Ectodermal cell (in vitro differentiated cells): Measurements from ENCODE around the gene KIAA0753.
"Not testable (repeated sequence)": the region's sequence is repeated elsewhere in the genome, so short reads cannot be mapped to it uniquely, and the experiment has no call there.

ENCODE experiments used
- H3K27ac ChIP-seq: 2 replicates; pipeline ENCODE4 v1.7.0; 2013; ENCODE audit warnings: mild to moderate bottlenecking, low read depth, low read length; ENCODE audit not compliant: insufficient read depth, poor library complexity, severe bottlenecking
- H3K27me3 ChIP-seq: 2 replicates; pipeline ENCODE4 v1.7.0; 2013; ENCODE audit warnings: mild to moderate bottlenecking, low read length; ENCODE audit not compliant: insufficient read depth, control insufficient read depth, poor library complexity, severe bottlenecking
- H3K36me3 ChIP-seq: one replicate; pipeline ENCODE4 v1.7.0; 2013; ENCODE audit warnings: low read length; ENCODE audit not compliant: control insufficient read depth, insufficient read depth
- H3K4me1 ChIP-seq: one replicate; pipeline ENCODE4 v1.7.0; 2013; ENCODE audit warnings: low read length; ENCODE audit not compliant: control insufficient read depth, insufficient read depth
- H3K4me3 ChIP-seq: 2 replicates; pipeline ENCODE4 v1.7.0; 2013; ENCODE audit warnings: low read depth, low read length, control low read depth; ENCODE audit not compliant: insufficient read depth
- H3K9me3 ChIP-seq: 2 replicates; pipeline ENCODE4 v1.7.0; 2013; ENCODE audit warnings: mild to moderate bottlenecking, low read length, moderate library complexity; ENCODE audit not compliant: control insufficient read depth
- WGBS, 2 experiments: methylation state at CpG; one replicate each; pipeline ENCODE4 v1.1.7; 2013; ENCODE audit warnings: missing lambda C conversion rate in 2 of 2; 5-methylcytosine and 5-hydroxymethylcytosine counted together

KIAA0753 gene

DNA sequence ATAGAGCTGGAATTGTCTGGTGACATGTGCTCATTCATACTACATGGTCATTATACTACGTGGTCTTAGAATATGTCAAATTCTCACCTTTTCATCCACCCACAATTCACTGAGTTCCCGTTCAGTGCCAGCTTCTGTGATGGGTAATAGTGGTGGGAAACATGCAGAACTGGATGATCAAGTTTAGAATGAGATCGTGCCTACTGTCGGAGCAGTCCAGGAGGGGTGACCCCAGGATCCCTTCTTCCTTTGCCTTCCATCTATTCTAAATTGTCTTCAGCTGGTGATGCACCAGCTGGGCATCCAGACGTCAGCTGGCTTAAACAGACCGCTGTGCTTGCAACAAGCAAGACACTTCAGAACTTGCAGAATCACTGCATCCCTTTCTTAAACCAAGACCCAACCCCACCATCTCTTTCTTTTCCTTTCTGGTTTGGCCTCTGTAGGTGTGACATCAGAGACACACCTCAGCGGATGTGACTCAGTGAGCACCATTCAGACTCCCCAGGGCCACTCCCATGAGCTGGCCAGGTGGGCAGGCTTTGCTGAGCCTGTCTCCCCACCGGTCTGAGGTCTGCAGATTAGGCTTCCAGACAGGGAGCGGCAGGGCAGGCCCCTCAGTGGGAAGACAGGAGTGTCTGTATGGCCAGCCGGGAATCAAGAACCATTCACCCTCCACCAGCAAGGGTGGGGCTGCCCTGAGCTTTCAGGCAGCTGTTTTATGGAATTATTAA is 29.1 kb upstream of the KIAA0753 start:
- no peak overlapping the region for H3K4me3 ChIP-seq
- H3K27me3 ChIP-seq, result no peaks in the 10 kb centered on the region
- H3K9me3 ChIP-seq, result no peaks in the 10 kb centered on the region
- H3K4me1 ChIP-seq, result no peaks in the 10 kb centered on the region
- no peaks in the 10 kb centered on the region for H3K36me3 ChIP-seq
- WGBS, 2 experiments, result 86 to 88% methylated on average over 10 of the region's 10 CpGs
- H3K27ac ChIP-seq, result no peak overlapping the region

DNA sequence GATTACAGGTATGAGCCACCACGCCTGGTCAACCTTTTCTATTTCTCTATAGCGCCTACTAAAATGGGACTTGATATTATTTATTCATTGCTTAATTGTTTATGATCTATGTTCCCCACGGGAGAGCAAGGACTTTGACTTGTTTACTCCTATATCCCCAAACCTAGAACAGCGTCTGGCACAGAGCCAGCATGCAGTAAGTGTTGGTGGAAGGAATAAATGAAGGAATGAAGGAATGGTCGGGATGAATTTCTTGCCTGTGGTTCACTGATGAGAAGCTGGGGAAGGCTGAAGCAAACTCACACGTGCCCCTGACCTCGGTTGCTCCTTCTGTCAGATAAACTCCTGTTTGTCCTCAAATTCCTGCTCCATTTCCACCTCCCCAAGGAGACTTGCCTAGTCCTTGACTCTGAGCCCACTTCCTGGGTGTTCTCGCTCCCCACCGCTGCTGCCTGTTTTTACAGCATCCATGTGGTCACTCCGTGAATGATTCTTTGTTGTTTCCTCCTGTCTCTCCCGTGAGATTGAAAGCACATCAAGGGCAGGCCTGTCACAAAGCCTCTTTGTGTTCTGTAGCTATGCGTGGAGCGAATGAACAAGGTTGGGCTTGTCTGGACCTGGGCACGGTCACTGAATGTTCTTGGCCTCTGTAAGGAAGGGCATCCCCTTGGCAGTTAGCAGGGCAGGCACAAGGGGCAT is 28.4 kb upstream of the KIAA0753 start:
- Histone ChIP-seq H3K9me3 (no peaks in the 10 kb centered on the region), H3K27ac (no peak overlapping the region), H3K4me1 (no peaks in the 10 kb centered on the region), H3K27me3 (no peaks in the 10 kb centered on the region), H3K36me3 (no peaks in the 10 kb centered on the region), H3K4me3 (no peak overlapping the region)
- WGBS, 2 experiments, result 92 to 93% methylated on average over 12 to 14 of the region's 14 CpGs

DNA sequence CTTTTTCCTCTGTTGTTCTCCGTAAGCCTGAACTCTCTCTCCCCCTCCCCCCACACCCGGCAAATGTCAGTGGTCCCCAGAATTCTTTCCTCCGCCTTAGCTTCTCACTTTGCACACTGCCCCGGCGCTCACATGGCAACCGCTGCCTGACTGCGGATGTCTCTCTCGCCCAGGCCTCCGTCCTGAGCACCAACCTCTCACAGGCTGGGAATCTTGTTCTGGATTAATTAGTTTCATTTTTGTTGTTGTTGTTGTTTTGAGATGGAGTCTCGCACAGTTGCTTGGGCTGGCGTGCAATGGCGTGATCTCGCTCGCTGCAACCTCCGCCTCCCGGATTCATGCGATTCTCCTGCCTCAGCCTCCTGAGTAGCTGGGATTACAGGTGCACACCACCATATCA is 27.7 kb upstream of the KIAA0753 start:
- no peaks in the 10 kb centered on the region for H3K27me3 ChIP-seq
- no peaks in the 10 kb centered on the region for H3K36me3 ChIP-seq
- 92 to 94% methylated on average over 17 of the region's 17 CpGs for WGBS, 2 experiments
- no peaks in the 10 kb centered on the region for H3K9me3 ChIP-seq
- H3K27ac ChIP-seq, result no peak overlapping the region
- H3K4me3 ChIP-seq, result no peak overlapping the region
- H3K4me1 ChIP-seq, result no peaks in the 10 kb centered on the region

DNA sequence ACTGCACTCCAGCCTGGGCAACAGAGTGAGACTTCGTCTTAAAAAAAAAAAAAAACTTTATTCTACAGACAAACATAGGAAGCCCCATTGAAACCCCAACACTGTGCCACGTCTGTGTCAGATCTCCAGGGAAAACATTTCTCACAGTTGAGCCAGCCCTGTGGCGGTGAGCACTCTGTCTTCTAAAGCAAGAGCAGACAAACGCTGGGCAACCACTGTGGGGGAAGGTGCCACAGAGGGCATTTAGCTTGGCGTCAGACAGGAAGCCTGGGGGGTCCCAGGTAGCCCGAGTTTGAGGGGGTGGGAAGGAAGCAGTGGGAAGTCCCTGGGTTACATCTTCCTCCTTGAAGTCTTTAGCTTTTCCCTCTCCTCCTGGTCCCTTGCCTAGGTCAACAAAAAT is 27.0 kb upstream of the KIAA0753 start:
- Histone ChIP-seq H3K4me3 (no peak overlapping the region), H3K4me1 (no peaks in the 10 kb centered on the region), H3K9me3 (no peaks in the 10 kb centered on the region), H3K27me3 (no peaks in the 10 kb centered on the region), H3K27ac (no peak overlapping the region), H3K36me3 (no peaks in the 10 kb centered on the region)
- WGBS, 2 experiments, result 85 to 87% methylated on average over 6 of the region's 6 CpGs

DNA sequence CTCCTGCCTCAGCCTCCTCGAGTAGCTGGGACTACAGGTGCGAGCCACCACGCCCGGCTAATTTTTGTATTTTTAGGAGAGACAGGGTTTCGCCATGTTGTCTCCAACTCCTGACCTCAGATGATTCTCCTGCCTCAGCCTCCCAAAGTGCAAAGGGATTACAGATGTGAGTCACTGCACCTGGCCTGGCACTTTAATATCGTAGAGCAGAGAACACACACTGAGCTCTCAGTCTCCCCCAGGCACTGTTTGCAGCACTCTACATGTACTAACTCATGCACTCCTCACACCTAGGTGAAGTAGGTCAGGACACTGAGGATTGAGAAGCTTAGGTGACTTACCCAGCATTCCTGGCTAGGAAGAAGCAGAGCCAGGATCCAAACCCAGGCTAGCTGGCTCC is 26.0 kb upstream of the KIAA0753 start:
- Histone ChIP-seq H3K27me3 (peaks cover 2% of the 10 kb centered on the region), H3K27ac (no peak overlapping the region), H3K4me1 (no peaks in the 10 kb centered on the region), H3K36me3 (no peaks in the 10 kb centered on the region), H3K4me3 (no peak overlapping the region), H3K9me3 (no peaks in the 10 kb centered on the region)
- WGBS, 2 experiments, result 93 to 96% methylated on average over 6 of the region's 6 CpGs

DNA sequence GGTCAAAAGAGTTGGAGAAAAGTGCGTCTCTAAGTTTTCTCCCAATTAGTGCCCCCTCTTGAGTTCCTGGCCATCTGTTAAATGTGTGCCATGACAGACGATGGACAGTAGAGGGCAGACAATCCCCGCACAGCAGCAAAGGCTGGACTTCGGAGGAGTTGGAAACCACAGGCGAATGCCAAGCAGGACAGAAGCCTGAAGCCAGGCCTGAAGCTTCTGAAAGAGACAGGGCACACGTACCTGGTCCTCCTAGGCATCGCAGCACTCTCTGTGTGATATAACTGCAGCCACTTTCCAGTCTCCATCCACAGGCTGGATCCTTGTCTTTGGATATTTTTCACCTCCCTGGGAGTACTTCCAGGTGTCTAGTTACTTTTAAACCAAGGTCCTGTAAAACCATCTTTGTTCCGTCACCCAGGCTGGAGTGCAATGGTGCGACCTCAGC is 25.6 kb upstream of the KIAA0753 start:
- no peaks in the 10 kb centered on the region for H3K36me3 ChIP-seq
- WGBS, 2 experiments, result 28 to 31% methylated on average over 9 of the region's 9 CpGs
- H3K27me3 ChIP-seq, result peaks cover 4% of the 10 kb centered on the region
- no peak overlapping the region for H3K4me3 ChIP-seq
- no peaks in the 10 kb centered on the region for H3K9me3 ChIP-seq
- no peaks in the 10 kb centered on the region for H3K4me1 ChIP-seq
- no peak overlapping the region for H3K27ac ChIP-seq

DNA sequence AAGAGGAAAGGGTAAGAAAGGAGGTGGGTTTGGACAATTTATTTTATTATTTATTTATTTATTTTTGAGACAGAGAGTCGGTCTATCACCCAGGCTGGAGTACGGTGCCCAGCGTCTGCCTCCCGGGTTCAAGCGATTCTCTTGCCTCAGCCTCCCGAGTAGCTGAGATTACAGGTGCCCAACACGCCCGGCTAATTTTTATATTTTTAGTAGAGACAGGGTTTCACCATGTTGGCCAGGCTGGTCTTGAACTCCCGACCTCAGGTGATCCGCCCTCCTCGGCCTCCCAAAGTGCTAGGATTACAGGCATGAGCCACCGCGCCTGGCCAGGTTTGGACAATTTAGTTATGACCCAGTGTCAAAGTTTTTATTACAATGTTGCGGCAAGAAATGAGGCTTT is 22.7 kb upstream of the KIAA0753 start:
- H3K4me3 ChIP-seq, H3K4me1 ChIP-seq, H3K27ac ChIP-seq, H3K36me3 ChIP-seq, H3K9me3 ChIP-seq: not testable (repeated sequence)
- peaks cover 27% of the 10 kb centered on the region for H3K27me3 ChIP-seq
- WGBS, 2 experiments, result 87 to 95% methylated on average over 14 of the region's 14 CpGs

DNA sequence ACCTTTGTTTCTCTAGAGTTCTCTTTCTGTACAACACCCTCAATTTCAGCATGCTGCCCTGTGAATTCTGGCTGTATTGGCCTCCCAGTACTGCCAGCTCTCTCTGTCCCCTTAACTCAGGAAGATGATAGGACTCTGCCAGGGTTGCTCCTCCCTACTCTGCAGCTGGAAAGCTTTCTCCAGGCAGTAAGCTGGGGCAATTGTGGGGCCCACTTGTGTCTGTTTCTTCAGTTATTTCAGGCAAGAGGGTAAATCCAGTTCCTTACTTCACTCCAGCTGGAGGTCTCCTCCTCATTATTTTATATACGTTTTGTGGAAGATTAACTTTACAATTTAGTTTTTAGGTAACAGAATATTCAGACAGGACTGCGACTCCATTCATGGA is 20.9 kb upstream of the KIAA0753 start:
- no peaks in the 10 kb centered on the region for H3K4me1 ChIP-seq
- 91 to 100% methylated on average over 2 of the region's 2 CpGs for WGBS, 2 experiments
- H3K9me3 ChIP-seq, result no peaks in the 10 kb centered on the region
- H3K27me3 ChIP-seq, result peaks cover 44% of the 10 kb centered on the region
- no peak overlapping the region for H3K4me3 ChIP-seq
- no peak overlapping the region for H3K27ac ChIP-seq
- H3K36me3 ChIP-seq, result no peaks in the 10 kb centered on the region

DNA sequence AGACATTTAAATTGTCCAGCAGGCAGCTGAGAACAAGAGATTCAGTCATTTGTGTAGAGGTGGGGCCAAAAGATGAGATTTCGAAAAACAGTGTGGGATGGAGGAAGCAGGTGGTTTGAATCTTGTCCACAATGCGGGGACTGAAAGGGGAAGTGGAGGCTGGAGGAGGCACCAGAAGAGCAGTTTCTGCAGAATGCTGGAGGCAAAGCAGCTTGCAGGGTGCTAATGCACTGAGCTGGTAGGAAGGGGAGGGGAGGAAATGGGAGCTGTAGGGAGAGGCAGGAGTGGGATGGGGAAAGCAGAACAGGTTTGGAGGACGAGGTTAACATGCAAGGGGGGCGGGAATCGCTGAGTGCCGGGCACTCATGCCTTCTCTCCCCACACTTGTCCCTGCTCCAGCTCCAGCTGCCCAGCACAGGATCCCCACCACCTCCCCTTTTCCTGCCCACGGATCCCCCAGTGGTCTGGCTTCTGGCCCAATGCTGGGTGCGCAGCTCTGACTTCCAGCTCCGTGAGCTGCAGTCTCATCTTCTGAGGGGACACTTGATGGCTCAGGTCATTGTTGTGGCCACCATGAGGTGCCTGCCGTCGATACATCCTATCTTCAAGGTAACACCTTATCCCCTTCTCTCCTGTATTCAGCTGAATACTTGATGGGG is 20.4 kb upstream of the KIAA0753 start:
- Histone ChIP-seq H3K36me3 (no peaks in the 10 kb centered on the region), H3K27ac (no peak overlapping the region), H3K27me3 (peaks cover 49% of the 10 kb centered on the region), H3K9me3 (no peaks in the 10 kb centered on the region), H3K4me3 (no peak overlapping the region), H3K4me1 (no peaks in the 10 kb centered on the region)
- 81 to 84% methylated on average over 11 of the region's 11 CpGs for WGBS, 2 experiments

DNA sequence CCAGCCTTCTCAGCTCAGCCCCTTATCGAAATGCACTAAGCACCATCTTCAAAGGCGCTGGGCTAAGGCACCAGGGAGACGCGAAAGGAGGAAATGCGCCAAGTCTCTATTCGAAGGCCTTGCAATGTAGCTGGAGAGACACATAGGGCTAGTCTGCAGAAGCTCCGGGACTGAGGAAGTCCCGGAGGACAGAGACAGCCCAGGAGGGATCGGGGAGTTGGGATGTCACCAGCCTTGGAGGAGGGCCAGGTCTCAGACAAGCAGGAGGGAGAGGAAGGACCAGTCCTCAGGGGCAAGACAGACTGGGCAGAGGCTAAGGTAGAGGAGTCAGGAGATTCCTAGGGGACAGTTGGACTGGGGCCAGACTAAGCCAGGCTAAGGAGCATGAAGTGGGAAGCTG is 19.6 kb upstream of the KIAA0753 start:
- no peaks in the 10 kb centered on the region for H3K9me3 ChIP-seq
- peaks cover 58% of the 10 kb centered on the region for H3K27me3 ChIP-seq
- WGBS, 2 experiments, result 86 to 89% methylated on average over 9 of the region's 9 CpGs
- H3K36me3 ChIP-seq, result no peaks in the 10 kb centered on the region
- H3K4me3 ChIP-seq, result no peak overlapping the region
- peaks cover 4% of the 10 kb centered on the region for H3K4me1 ChIP-seq
- H3K27ac ChIP-seq, result no peak overlapping the region
